Activated CD8-positive, alpha-beta memory T cell treated with anti-CD3 and anti-CD28 coated beads, Interleukin-2, amount 50 U/mL, for 24 hours (primary cell): Measurements from ENCODE around the gene KRTAP5-1.

Source experiments
- DNase-seq: peaks from one replicate; pipeline ENCODE4 v3.0.0-alpha.2; 2020; ENCODE audit errors: extremely low read depth

Gene KRTAP5-1

DNA sequence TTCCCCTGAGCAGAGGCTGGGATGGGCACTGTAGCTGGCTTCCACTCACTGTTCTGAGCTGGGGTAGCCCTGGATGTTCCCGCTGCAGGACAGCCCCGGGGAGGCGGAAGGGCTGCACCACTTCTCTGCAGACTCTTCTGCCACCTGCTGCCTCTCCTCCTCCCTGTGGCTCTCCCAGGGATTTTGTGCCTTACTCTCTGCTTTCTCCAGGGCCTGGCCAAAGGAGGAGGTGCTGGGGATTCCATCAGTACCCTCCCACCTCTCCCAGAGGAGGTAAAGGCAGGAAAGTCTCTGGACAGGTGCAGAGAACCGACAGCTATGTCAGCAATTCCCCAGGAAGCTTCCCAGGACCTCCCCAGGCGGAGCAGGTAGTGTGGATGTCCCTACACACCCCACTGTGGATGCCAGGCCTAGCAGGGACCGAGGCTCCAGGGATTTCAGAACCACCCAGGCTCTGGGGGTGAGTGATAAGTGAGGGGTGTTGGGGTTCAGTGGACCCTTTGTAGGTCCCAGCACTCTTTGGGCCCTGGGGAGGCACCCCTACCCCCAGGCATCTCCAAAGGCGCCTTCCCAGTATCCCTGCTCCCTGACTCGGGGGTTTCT lies 24.3 kb downstream of the KRTAP5-1 start:
- no peak for DNase-seq

DNA sequence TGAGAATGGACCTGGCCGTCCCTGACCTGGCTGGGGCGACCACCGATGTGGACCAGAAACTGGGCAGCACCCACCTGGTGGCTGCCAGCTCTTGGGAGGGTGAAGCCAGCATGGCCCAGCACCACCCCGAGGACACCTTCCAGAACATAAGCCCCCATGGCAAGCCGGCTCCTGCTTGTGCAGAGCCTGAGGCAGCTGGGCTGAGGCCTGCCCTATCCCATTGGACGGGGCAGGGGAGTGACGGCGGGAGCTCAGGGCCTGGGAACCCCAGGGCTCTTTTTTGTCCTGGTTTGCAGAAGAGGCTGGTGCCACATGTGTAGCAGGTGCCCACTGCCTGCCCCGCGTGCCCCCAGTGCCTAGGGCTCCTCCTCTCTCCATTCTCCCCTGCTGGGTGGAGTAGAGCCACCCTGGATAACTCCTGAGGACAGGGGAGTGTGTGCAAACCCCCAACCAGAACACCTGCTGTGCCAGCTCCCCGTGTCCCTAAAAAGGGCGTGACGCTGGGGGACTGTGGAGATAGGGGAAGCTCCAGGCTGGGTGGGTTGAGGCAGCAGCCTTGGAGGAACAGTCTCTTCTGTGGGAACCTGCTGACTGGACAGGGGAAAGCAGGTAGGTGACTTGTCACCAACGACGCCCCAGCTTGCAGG lies 25.0 kb downstream of the KRTAP5-1 start:
- no peak for DNase-seq

DNA sequence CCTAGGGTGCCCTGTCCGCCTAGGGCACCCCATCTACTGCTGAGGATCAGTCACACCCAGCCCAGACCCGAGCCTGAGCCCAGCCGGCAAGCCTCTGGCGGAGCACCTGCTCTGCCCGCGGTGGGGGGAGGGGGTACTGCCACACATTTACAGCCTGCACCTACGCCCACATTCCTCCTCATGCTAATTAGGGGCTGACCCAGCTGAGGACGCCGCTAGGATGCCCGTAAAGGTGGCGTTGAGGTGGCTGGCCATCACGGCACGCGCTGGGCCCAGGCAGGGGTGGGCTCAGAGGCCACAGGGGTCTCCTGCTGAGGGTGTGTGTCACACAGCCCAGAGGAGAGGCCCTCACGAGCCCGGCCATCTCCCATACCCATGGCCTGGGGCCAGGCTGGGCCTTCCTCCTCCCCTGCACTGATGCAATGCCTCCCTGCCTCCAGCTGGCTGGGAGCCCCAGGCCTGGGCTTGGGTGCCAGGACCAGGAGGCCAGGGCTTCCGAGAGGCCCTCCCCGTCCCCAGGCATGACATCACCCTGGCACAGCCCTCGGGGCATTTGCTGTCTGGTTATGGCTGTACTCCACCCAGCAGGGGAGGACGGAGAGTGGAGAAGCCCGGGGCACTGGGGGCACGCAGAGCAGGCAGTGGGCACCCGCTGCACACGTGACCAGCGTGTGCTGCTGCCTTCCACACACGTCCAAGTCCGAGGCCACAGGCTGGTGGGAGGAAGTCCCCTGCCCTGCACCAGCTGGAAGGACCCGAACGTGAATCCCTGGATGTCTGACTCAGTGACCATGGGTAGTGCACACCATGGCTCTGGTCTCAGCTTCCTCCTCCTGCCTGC lies 25.8 kb downstream of the KRTAP5-1 start:
- no peak for DNase-seq

DNA sequence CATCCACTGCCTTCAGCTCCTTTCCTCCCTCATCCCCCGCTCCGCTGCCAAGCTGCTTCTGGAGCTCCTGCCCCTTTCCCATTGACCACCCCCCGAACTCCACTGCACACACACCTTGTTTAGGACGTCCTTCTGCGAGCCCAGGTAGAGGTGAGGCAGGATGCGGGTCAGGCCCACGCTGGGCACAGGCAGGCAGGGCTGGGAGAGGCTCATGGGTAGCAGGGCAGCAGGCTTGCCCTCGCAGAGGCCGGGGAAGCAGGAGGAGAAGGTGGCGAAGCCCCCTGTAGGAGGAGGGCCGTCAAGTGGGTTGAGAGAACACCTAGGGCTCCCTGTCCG lies 26.3 kb downstream of the KRTAP5-1 start:
- DNase-seq, result no peak

DNA sequence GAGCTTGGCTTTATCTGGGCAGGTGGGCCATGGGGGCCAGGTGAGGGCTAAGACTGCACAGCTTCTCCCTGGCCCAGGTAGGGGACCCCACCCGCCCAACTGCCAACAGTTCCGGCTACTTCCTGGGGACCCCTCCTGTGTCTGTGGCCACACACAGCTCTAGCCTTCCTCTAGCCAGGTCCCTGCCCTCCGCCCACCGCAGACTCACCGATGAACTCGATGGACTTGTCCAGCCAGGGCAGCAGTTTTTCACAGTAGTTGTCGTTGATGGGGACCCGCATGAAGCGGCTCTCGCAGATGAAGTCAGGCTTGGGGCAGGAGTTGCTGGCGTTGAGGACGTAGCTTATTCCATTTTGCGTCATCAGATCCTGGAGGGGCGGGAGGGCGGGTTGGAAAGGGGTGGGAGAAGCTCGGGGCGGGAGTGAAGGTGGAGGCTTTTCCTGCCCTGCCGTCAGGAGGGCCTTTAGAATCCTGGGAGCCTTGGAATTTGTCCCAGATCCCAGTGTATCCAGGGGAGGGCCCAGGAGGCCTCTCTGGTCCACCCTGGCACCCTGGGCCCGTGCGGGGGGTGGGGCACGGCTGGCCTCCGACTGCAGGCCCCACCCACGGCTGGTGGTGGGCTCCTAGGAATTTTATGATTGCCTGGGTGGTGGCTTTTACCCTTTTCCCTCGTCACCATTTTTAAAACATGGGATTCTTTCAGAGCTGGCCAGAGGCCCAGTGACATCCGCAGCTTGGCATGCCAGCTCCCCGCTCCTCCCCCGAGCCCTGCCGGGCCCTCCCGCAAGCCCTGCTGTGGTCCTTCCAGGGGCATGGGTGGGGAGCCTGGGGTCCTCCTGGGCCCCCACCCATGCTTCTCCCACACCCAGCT lies 26.9 kb downstream of the KRTAP5-1 start:
- no peak for DNase-seq

DNA sequence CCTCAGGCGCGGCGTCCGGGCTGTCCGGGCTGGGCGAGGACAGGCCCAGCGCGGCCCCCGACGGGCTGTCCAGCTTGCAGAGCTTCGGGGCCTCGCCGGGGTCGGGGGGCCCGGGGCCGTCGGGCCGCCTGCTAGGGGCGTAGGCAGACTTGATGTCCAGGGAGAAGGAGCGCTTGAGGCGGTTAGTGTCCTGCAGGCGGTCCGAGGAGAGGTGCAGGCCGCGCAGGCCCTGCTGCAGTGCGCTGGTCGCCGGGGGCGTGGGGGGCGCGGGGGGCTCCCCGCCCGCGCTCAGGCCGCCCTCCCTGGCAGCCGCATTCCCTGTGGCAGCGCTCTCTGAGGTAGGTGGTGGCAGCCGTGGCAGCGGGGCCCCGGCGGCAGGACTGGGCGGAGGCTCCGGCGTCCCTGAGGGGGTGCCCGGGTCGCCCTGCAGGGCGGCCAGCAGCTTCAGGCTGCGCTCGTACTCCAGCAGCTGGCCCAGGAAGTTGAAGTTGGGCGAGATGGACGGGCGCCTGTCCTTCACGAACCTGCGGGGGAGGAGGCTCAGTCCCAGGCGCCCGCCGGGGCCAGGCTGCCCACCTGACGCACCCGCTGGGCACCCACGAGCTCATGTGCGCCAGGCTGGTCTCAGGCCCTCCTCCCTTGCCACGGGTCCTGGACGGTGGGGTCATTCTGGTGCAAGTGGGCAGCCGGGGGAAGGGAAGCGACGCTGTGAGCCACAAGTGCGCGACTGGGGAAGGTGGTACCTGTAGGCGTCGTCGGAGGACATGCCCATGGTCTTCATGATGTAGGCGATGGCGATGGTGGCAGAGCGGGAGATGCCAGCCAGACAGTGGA lies 27.8 kb downstream of the KRTAP5-1 start:
- no peak for DNase-seq

DNA sequence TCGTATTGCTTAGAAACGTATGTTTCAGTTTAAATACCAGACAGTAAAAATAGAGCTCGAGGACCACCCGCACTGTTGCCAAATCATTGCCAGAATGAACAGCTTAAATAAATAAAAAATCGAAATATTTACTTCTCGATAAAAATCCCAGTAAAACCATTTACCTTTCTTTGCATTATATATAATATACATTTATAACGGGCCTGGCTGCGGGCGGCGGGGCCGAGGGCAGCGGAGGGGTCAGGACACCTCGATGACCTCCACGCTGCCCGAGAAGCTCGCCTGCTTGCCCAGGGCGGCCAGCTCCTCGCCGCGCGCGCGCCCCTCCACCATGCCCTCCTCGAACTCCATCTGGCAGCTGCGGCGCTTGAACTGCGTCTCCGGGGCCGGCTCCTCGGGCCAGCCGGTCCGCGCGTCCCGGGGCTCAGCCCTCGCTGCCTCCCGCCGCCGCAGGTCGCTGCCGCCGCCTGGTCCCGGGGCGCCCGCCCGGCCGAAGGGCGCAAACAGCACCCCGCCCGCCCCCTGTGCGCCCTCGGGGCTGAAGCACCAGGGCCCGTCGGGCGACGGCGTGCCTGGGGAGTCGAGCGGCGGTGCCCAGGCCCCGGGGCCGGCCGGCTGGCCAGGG lies 28.7 kb downstream of the KRTAP5-1 start:
- DNase-seq, result no peak

DNA sequence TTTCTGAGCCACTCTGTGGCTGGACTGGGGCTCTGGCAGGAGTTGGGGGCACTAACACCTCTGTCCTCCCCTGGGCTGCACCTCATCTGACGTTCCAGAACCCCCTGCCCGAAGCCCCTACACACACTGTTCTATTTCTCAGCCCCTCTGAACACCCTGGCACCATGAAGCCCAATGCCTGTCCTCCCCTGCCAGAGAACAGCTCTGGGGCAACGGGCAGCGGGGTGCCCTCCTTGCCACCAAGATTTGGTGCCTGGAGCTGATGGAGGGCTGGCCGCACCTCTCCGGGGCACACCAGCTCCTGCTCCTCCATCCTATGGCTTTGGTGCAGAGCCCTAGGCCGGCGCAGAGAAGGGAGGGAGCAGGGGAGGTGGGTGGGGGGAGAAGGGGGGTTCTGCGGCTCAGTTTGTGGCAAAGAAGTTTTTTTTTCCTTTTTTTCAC lies 29.4 kb downstream of the KRTAP5-1 start:
- DNase-seq, result no peak

DNA sequence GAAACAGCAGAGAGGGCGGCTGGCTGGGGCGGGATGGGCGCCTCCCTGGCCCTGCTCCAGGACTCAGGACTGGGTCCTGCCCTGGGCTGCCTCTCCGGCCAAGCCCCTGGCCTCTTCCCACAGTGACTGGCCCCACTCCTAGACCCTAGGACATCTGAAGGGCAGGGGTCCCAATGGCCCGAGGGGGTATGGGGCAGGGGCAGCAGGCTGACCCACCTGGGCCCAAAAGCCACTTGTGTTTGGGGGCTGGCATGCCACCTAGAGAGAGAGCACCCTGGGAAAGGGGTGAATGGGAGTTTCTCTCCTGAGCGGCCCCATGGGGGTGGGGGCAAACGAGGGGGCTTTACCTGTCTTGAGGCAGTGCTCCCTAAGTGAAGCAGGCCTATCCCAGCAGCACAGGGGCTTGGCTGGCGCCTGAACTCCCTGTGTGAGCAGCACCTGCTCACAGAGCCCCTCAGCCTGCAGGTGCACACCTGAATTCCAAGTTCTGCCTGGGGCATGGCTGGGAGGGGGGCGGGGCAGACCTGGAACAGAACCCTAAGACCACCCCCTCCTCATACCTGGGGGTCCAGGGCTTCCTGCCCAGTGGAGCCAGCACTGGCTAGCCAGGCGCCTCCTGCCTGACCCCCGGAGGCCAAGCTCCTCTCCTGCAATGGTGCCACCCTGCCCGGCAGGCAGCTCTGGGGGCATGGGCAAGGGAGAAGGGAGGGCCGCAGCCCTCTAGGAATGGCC lies 29.9 kb downstream of the KRTAP5-1 start:
- no peak for DNase-seq

DNA sequence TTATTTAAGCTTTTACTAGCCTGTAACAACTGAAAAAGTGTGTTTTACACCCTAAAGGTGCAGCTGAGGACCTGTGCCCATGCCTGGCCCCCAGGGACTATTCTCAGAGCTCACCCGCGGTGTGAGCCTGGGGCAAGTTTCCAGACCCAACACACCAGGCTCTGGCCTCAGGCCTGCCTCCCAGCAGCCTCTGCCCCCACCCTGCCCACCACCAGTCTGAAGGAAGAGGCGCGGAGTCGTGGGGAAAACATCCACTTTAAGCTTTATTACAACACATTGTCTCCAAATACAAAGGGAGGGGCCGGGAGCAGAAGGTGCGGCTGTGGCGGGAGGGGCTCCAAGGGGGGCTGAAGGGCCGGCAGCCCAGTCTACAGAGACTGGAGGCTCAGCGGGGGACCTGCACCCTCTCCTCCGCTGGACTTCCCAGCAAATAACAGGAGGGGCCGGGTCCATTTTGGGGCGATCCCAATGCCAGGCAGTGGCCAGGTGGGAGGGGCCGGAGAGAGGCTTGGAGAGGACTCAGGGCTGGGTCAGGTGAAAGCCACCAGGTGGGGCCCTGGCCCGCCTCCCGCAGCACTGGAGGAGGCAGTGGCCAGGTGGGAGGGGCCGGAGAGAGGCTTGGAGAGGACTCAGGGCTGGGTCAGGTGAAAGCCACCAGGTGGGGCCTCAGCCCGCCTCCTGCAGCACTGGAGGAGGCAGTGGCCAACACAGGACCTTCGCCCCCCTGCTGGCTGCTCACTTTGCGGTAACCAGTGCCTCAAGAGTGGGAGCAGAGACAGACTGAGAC lies 31.1 kb downstream of the KRTAP5-1 start:
- DNase-seq, result no peak

DNA sequence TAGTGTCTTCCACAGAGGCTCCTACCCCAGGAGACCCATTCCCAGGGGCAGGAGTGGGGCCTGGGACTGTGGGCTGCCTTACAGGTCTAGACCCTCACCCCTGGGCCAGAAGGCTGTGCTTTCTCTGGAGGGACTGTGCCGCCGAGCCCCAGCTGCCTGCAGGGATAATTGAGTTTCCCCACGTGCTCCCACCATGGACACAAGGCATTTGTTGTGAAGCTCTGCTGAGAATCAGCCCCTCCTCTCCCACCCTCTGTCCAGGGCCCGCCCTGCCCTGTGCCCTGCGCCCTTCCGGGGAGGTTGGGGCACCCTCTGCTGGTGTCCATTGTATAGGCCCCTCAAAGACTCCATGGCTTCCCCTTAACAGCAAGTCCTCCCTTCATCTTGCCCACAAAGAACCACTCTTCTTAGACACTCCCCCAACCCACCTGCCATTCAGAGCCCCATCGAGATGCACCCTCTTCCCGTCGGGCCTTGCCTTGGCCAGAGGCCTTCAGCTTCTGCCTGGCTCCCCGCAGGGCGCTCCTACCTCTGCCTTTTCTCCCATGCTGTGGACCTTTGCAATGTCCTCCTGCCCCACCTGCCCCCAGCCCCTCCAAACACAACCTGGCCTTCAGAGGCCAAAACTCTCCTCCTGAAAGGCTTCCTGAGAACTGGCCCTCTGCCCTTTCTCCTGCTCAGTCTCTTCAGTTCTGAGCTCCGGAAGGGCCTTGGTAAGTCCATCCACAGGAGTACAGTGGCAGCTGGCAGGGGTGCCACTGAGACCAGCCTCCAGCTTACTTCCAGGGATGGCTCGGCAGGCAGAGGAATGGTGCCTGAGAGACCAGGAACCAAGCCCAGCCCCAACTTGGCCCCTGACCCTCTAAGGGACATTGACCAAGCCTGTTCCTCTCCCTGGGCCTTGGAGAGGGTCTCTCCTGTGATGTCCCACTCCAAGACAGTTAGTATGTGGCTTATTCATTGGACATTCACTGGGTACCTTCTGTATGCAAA lies 35.4 kb downstream of the KRTAP5-1 start:
- no peak for DNase-seq

DNA sequence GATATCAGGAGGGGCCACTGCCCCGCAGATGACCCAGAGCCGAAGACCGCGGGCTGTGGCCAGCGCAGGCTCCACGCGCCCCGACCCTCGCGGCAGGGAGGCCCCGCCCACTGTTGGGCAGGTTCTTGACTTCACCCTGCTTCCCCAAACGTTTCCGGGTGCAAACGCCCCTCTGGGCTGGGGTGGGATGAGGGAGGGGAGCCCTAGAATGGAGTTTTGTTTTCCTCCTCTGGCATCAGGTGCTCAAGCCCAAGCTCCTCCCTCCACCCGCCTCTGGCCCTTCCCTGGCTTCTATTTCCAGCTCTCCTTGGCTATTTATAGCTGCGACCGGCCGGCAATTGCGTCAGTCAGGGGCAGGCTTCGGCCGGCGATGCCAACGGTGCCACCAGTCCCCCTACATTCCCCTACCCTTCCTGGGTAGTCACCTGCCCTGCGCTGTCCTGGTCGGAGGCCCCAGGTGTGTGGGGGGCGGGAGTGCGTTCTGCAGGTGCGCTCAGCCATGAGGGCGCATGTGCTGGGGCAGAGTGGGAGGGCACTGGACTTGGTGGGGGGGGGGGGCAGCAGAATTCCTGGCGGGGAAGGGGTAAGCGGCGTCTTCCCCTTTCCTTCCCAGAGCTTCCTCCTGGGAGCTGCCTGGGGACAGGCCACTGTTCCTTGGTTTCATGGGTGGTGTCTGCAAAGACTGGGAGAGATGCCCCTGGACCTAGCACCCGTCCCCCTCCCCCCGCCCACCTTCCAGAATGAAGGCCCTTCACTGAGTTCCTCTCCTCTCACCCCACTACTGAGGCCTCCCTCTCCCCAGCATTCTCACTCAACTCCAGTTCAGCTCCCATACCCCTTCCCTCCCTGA lies 36.6 kb downstream of the KRTAP5-1 start:
- DNase-seq, result no peak

DNA sequence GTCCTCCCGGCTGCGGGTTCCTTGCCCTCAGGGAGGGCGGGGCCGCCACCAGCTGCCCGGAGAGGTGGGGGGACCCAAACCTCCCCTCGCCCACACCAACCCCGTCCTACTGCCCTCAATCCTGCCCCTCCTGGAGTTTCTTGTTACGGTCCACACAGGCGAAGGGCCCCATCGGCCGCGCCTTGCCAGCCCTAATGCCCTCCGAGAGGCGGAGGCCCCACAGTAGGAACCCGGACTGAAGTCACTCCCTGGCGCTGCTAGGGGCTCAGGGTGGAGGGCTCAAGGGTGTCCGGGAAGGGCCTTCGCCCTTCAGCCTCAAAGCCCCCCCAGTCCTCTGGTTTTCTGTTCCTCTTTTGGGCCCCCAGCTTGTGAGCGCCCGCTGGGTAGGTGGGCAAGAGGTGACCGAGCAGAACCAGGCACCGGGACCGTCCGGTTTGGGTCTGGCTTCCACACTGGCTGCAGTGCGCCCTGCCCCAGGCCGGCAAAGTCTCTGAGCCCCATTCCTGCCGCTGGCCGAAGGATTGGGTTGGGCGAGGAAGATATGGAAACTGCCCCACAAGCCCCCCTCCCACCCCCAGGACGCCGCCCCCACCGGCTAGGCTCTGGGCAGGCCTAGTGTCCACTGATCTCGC lies 37.5 kb downstream of the KRTAP5-1 start:
- DNase-seq, result no peak

DNA sequence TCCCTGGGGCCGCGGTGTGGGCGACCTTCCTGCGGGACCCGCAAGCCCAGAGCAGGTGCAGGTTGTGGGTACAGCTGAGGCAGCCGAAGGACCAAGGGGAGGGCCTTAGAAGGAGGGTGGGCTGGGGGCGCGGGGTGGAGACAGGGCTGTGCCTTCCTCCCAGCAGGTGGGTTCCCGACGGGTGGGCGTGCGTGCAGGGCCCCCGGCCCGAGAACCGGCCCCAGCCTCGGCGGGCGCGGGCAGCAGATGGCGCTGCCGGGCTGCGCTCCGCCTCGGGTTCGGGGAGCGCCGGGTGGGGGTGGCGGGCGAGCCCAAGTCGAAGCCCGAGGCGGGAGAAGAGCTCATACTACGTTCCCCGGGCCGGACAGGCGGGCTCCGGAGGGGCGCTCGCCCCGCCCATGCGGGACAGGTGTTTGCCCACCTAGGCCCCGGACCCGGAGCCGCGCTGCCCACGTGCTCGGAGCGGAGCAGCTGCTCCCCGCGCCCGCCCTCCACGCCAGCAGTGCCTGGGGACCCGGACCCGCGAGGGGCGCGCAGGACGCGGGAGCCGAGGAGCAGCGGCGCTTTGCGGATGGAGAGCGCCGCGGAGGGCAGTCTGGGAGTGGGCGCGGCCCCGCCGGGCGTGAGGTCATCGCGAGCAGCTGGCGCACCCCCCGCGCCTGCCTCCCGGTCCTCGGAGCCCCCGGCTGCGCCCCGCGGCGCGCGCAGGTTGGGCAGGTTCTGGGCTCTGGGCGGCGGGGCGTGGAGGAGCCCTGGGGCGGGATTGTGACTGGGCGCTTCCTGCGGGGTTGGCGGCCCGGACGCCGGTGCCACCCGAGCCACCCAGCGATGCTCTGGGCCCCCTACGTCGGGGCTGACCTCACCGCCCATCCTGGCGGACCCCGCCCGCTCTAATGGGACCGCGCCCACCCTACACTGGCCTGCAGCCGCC lies 38.3 kb downstream of the KRTAP5-1 start:
- DNase-seq, result no peak

DNA sequence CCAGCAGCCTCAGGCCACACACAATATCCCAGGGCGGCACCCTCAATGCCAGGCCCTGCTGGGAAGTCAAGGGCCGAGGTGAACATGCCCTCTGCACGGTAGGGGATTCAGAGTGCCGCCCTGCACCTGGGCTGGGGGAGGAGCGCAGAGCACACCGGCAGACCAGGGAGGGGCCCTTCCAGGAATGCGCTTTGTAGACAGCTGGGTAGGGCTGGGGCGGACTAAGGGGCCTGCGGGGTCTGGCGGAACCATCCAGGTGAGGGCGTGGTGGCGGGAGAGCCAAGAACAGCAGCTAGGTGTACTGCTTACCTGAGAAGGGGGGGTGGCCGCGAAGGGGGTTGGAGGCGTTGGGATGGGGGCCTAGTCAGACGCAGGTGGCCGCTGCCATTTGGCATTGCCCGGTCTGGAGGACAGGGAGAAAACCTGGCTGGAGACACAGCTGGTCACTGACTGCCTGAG lies 39.0 kb downstream of the KRTAP5-1 start:
- DNase-seq, result no peak
